HCT116 (cell line): ENCODE measurements around the gene FGGY. TPM values are rescaled to one million over a fixed set of nuclear protein-coding genes. Genes with fewer than 3 reads are reported as not detected.

ENCODE experiments used
- ATAC-seq: fragments of 200-7000 bp; cut with Tn5 transposase; 2 replicates; pipeline ENCODE4 v1.9.1; 2020; ENCODE audit warnings: mild to moderate bottlenecking, moderate library complexity
- BruUV-seq: library from RNA; stranded (reverse); fragments of 400-500 nt; replicated peaks from 2 replicates; lab custom pipeline; 2021; lab: Mats Ljungman, UMichigan
- CTCF ChIA-PET: fragments of 300-600 bp; sonication (Branson Sonifier 250); formaldehyde crosslinking; loops from one replicate; lab custom pipeline; 2021; ENCODE audit warnings: antibody characterized with exemption; lab: Charles Lee
- POLR2A ChIA-PET: fragments of 300-600, 350-600 bp; sonication (Branson Sonifier 250); formaldehyde crosslinking; loops from one replicate; lab custom pipeline; 2021; ENCODE audit warnings: antibody characterized with exemption; lab: Charles Lee
- RAD21 ChIA-PET, 2 experiments: fragments of 300-600 bp; sonication (Branson Sonifier 250); formaldehyde crosslinking; loops; one replicate each; lab custom pipeline; 2023; ENCODE audit warnings: low total read pairs in 2 of 2; ENCODE audit not compliant: uncharacterized antibody in 2 of 2, unreplicated experiment in 2 of 2, low non-redundant PET in 1 of 2; lab: Charles Lee
- DNase-seq: peaks from one replicate; pipeline ENCODE4 v3.0.0-alpha.2; 2010; ENCODE audit warnings: low read depth, low spot score
- H2AFZ ChIP-seq: fragments of 200-600 bp; shearing (Covaris generic), sonication (generic); 2 replicates; pipeline ENCODE4 v1.6.1; 2017; ENCODE audit warnings: low read depth, mixed run types, mixed read lengths, antibody characterized with exemption, low read length; ENCODE audit not compliant: poor library complexity, severe bottlenecking
- H3K27ac ChIP-seq: 2 replicates; pipeline ENCODE4 v1.5.1; 2012; ENCODE audit warnings: low read depth, low read length
- H3K27me3 ChIP-seq: fragments of 200-600 bp; sonication (generic); 2 replicates; pipeline ENCODE4 v1.6.1; 2016; ENCODE audit warnings: mixed run types, low read length, mixed read lengths; ENCODE audit not compliant: insufficient read depth
- H3K36me3 ChIP-seq, 2 experiments: fragments of 200-500 bp in 1 of 2; fragments of 200-600 bp in 1 of 2; sonication (Bioruptor generic) in 1 of 2; sonication (generic) in 1 of 2; 2 replicates each; pipeline versions ENCODE4 v1.5.1 to v1.6.1; 2014 to 2016; ENCODE audit warnings: low read length in 2 of 2, inconsistent platforms in 1 of 2, mixed read lengths in 1 of 2, mixed run types in 1 of 2; ENCODE audit not compliant: insufficient read depth in 2 of 2, control insufficient read depth in 1 of 2
- H3K4me1 ChIP-seq, 2 experiments: fragments of 200-600 bp in 1 of 2; sonication (generic) in 1 of 2; 2 replicates each; pipeline versions ENCODE4 v1.5.1 to v1.6.1; 2012 to 2017; ENCODE audit warnings: low read length in 2 of 2, inconsistent platforms in 1 of 2, mild to moderate bottlenecking in 1 of 2, mixed read lengths in 1 of 2, mixed run types in 1 of 2, moderate library complexity in 1 of 2; ENCODE audit not compliant: insufficient read depth in 2 of 2, control insufficient read depth in 1 of 2
- H3K4me2 ChIP-seq: fragments of 200-600 bp; sonication (generic); 2 replicates; pipeline ENCODE4 v1.6.1; 2017; ENCODE audit warnings: mixed run types, low read length, mixed read lengths
- H3K4me3 ChIP-seq, 2 experiments: fragments of 200-600 bp in 1 of 2; sonication (generic) in 1 of 2; replicated peaks in 1 of 2; 2 replicates each; pipeline ENCODE4 v1.5.1; 2011 to 2016; ENCODE audit warnings: low read length in 2 of 2, control low read depth in 1 of 2, low read depth in 1 of 2, mild to moderate bottlenecking in 1 of 2, mixed read lengths in 1 of 2, mixed run types in 1 of 2
- H3K79me2 ChIP-seq: fragments of 200-600 bp; sonication (generic); 2 replicates; pipeline ENCODE4 v1.6.1; 2017; ENCODE audit warnings: mild to moderate bottlenecking, mixed run types, low read length, moderate library complexity, mixed read lengths; ENCODE audit not compliant: insufficient read depth
- H3K9ac ChIP-seq: fragments of 200-600 bp; sonication (generic); 2 replicates; pipeline ENCODE4 v1.6.1; 2016; ENCODE audit warnings: low read length, mixed read lengths
- H3K9me2 ChIP-seq: fragments of 200-600 bp; sonication (generic), shearing (Covaris generic); 2 replicates; pipeline ENCODE4 v1.6.1; 2017; ENCODE audit warnings: mixed run types, mild to moderate bottlenecking, moderate library complexity; ENCODE audit not compliant: insufficient read depth
- H3K9me3 ChIP-seq, 2 experiments: fragments of 200-500 bp in 1 of 2; fragments of 200-600 bp in 1 of 2; sonication (Bioruptor generic) in 1 of 2; sonication (generic) in 1 of 2; 2 replicates each; pipeline ENCODE4 v1.6.1; 2014 to 2017; ENCODE audit warnings: low read length in 2 of 2, mixed read lengths in 2 of 2, inconsistent platforms in 1 of 2, low read depth in 1 of 2, mild to moderate bottlenecking in 1 of 2, mixed run types in 1 of 2, moderate library complexity in 1 of 2; ENCODE audit not compliant: control insufficient read depth in 1 of 2, insufficient read depth in 1 of 2
- H4K20me1 ChIP-seq: fragments of 200-600 bp; sonication (generic), shearing (Covaris generic); 2 replicates; pipeline ENCODE4 v1.6.1; 2017; ENCODE audit warnings: mixed run types, mild to moderate bottlenecking, moderate library complexity; ENCODE audit not compliant: insufficient read depth
- ELF1 ChIP-seq: IDR thresholded peaks from 2 replicates; pipeline ENCODE4 v1.6.1; 2012; ENCODE audit warnings: low read depth, borderline replicate concordance
- EZH2 ChIP-seq: fragments of 200-600 bp; sonication (generic); IDR thresholded peaks from 2 replicates; pipeline ENCODE4 v1.6.1; 2017; ENCODE audit warnings: antibody characterized with exemption, mixed run types
- EZH2phosphoT487 ChIP-seq: fragments of 200-600 bp; IDR thresholded peaks from 2 replicates; pipeline ENCODE4 v1.6.1; 2018; ENCODE audit warnings: antibody characterized with exemption, borderline replicate concordance
- SRF ChIP-seq: IDR thresholded peaks from 2 replicates; pipeline ENCODE4 v1.6.1; 2012; ENCODE audit warnings: low read depth
- YY1 ChIP-seq: IDR thresholded peaks from 2 replicates; pipeline ENCODE4 v1.6.1; 2011; ENCODE audit warnings: low read length, low read depth, moderate library complexity, mild to moderate bottlenecking; ENCODE audit not compliant: insufficient replicate concordance; ENCODE audit errors: extremely low read depth
- intact Hi-C: fragments of 100-400 bp; cut with micrococcal nuclease; formaldehyde crosslinking; loops from 2 replicates; pipeline ENCODE4 v1.10.0; 2022
- total RNA-seq: library from RNA; stranded (reverse); gene quantifications from one replicate; pipeline ENCODE4 v1.2.1, GENCODE V29; 2021; ENCODE audit not compliant: unreplicated experiment
- TF ChIP-seq, protein P1 (sequence below): IDR thresholded peaks from 2 replicates; pipeline ENCODE4 v1.6.1; 2012
- TF ChIP-seq, protein P2 (sequence below): IDR thresholded peaks from 2 replicates; pipeline ENCODE4 v1.6.1; 2012; ENCODE audit warnings: low read depth
- TF ChIP-seq, protein P3 (sequence below): IDR thresholded peaks from 2 replicates; pipeline ENCODE4 v1.6.1; 2012
- TF ChIP-seq, protein P4 (sequence below): IDR thresholded peaks from 2 replicates; pipeline ENCODE4 v1.6.1; 2011; ENCODE audit warnings: mild to moderate bottlenecking, low read length, moderate library complexity; ENCODE audit not compliant: insufficient replicate concordance; ENCODE audit errors: extremely low read depth

The FGGY gene
- total RNA-seq, 1 experiment from 2014 or later = 10.6 TPM

DNA sequence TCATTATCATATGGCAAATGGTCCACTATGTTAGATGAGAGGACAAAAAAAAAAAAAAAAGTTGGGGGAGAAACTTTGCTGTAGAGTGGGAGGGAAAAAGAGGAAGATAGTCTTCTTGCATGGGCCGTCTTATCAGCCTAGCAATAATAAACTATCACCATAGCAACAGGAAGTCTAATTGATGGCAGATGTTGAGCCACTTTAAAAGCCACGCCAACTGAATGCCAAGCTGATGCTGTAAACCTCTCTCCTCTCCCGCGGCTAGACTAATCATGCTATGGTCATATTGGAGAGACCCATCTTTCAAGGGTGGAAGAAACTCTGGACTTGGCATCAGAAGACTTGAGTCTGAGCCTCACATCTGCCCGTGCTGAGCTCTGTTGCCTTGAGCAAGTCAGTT, 395.7 kb downstream of the FGGY start:
- intact Hi-C loops = no loop called here
- CTCF ChIA-PET = no interaction called here
- no peak overlapping the region for H3K9ac ChIP-seq
- no peak for TF ChIP-seq EZH2
- TF ChIP-seq, protein P1, sequence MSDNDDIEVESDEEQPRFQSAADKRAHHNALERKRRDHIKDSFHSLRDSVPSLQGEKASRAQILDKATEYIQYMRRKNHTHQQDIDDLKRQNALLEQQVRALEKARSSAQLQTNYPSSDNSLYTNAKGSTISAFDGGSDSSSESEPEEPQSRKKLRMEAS = no peak
- TF ChIP-seq, protein P2, sequence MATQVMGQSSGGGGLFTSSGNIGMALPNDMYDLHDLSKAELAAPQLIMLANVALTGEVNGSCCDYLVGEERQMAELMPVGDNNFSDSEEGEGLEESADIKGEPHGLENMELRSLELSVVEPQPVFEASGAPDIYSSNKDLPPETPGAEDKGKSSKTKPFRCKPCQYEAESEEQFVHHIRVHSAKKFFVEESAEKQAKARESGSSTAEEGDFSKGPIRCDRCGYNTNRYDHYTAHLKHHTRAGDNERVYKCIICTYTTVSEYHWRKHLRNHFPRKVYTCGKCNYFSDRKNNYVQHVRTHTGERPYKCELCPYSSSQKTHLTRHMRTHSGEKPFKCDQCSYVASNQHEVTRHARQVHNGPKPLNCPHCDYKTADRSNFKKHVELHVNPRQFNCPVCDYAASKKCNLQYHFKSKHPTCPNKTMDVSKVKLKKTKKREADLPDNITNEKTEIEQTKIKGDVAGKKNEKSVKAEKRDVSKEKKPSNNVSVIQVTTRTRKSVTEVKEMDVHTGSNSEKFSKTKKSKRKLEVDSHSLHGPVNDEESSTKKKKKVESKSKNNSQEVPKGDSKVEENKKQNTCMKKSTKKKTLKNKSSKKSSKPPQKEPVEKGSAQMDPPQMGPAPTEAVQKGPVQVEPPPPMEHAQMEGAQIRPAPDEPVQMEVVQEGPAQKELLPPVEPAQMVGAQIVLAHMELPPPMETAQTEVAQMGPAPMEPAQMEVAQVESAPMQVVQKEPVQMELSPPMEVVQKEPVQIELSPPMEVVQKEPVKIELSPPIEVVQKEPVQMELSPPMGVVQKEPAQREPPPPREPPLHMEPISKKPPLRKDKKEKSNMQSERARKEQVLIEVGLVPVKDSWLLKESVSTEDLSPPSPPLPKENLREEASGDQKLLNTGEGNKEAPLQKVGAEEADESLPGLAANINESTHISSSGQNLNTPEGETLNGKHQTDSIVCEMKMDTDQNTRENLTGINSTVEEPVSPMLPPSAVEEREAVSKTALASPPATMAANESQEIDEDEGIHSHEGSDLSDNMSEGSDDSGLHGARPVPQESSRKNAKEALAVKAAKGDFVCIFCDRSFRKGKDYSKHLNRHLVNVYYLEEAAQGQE = no peak
- no peak for TF ChIP-seq SRF
- TF ChIP-seq ELF1 = no peak
- TF ChIP-seq, protein P3, sequence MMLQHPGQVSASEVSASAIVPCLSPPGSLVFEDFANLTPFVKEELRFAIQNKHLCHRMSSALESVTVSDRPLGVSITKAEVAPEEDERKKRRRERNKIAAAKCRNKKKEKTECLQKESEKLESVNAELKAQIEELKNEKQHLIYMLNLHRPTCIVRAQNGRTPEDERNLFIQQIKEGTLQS = no peak
- no TSS peak for BruUV-seq
- POLR2A ChIA-PET = no interaction called here
- H3K9me3 ChIP-seq = no peaks in the 10 kb centered on the region
- ATAC-seq = no peak
- RAD21 ChIA-PET = no interaction called here
- no peaks in the 10 kb centered on the region for H3K36me3 ChIP-seq
- no peaks in the 10 kb centered on the region for H3K9me2 ChIP-seq
- H2AFZ ChIP-seq = no peak overlapping the region
- no peak for DNase-seq
- H4K20me1 ChIP-seq = no peaks in the 10 kb centered on the region
- H3K79me2 ChIP-seq = no peaks in the 10 kb centered on the region
- H3K27me3 ChIP-seq = no peaks in the 10 kb centered on the region
- no peaks in the 10 kb centered on the region for H3K4me1 ChIP-seq
- H3K4me3 ChIP-seq = no peak overlapping the region
- H3K27ac ChIP-seq = no peak overlapping the region
- no peak overlapping the region for H3K4me2 ChIP-seq

DNA sequence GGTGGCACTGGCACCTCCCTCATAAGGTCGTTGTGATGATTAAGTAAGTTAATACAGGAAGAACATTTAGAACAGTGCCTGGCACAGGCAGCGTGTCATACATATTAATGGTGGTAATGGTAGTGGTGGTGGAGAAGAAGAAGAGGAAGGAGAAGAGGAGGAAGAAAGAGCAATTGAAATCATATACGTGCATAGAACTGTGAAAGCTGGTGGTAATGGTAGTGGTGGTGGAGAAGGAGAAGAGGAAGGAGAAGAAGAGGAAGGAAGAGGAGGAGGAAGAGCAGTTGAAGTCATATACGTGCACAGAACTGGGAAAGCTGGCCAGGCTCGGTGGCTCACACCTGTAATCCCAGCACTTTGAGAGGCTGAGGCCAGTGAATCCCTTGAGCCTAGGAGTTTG, 396.5 kb downstream of the FGGY start:
- no peaks in the 10 kb centered on the region for H4K20me1 ChIP-seq
- H3K27ac ChIP-seq = no peak overlapping the region
- H3K4me3 ChIP-seq = no peak overlapping the region
- H3K9me3 ChIP-seq = no peaks in the 10 kb centered on the region
- intact Hi-C loops = no loop called here
- POLR2A ChIA-PET = no interaction called here
- H3K4me2 ChIP-seq = no peak overlapping the region
- BruUV-seq = no TSS peak
- no peaks in the 10 kb centered on the region for H3K4me1 ChIP-seq
- RAD21 ChIA-PET = no interaction called here
- no peak overlapping the region for H2AFZ ChIP-seq
- CTCF ChIA-PET = no interaction called here
- no peak for DNase-seq
- no peaks in the 10 kb centered on the region for H3K36me3 ChIP-seq
- H3K79me2 ChIP-seq = no peaks in the 10 kb centered on the region
- H3K27me3 ChIP-seq = no peaks in the 10 kb centered on the region
- H3K9me2 ChIP-seq = no peaks in the 10 kb centered on the region
- TF ChIP-seq EZH2phosphoT487 (no peak), YY1 (no peak)
- TF ChIP-seq, protein P4, sequence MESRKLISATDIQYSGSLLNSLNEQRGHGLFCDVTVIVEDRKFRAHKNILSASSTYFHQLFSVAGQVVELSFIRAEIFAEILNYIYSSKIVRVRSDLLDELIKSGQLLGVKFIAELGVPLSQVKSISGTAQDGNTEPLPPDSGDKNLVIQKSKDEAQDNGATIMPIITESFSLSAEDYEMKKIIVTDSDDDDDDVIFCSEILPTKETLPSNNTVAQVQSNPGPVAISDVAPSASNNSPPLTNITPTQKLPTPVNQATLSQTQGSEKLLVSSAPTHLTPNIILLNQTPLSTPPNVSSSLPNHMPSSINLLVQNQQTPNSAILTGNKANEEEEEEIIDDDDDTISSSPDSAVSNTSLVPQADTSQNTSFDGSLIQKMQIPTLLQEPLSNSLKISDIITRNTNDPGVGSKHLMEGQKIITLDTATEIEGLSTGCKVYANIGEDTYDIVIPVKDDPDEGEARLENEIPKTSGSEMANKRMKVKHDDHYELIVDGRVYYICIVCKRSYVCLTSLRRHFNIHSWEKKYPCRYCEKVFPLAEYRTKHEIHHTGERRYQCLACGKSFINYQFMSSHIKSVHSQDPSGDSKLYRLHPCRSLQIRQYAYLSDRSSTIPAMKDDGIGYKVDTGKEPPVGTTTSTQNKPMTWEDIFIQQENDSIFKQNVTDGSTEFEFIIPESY = no peak
- ATAC-seq = no peak
- no peak overlapping the region for H3K9ac ChIP-seq
